Subcutaneous adipose tissue (tissue), 4 donors: ENCODE results near the gene SLC30A1. TPM values are rescaled to one million over a fixed set of nuclear protein-coding genes. Genes with fewer than 3 reads are reported as not detected.

Experiments
- CTCF ChIP-seq: fragments of 450-650 bp; IDR thresholded peaks from one replicate; pipeline ENCODE4 v1.5.1; 2016; ENCODE audit warnings: low read depth, mild to moderate bottlenecking, control low read depth, antibody characterized with exemption, moderate library complexity
- total RNA-seq, 4 donors: library from RNA; depleted of rRNA; stranded (reverse); fragments of >200 nt; gene quantifications; one replicate each; pipeline ENCODE4 v1.1.0, GENCODE V29; 2016

Gene SLC30A1
- total RNA-seq, 4 donors from 2014 or later = 17.1 to 43.7 (median 26.6) TPM

DNA sequence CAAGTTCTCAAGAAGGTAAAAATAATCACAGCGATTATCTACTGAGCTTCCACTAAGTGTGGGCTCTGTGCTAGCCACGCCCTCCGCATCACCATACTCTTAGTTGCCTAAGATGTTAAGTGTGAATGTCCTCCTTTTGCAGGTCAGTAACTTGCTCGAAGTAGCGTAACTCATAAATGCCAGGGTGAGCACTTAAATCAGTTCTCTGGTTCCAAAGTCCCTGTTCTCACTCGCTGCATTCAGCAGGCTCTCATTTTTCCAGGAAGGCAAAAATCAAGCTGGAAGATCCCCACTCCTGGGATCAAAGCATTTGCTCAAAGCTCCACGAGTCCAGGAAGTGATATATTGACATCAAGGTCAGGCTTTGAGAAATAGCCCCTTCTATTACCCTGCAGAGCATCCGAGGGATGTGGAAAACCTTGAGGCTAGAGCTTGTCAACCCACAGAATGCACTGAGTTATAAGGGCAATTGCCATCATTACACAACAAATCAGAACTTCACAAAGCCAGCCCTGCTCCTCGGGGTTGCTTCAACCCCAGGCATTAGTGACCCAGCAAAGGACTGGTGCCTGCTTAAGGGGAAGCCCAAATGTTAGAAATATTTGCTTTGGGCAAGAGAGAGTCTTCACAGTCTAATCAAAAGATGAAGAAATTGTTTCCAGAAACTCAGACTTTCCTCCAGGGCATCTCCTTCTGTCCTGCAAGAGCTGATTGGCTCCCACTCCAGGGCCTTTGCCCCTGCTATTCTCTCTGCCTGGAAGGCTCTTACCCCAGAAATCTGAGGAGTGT, 19.5 kb downstream of the SLC30A1 start:
- TF ChIP-seq CTCF = no peak

- no peak for TF ChIP-seq CTCF
Observed at GRCh38 chr1:211557894-211558625, 20.9 kb downstream of the SLC30A1 start.

DNA sequence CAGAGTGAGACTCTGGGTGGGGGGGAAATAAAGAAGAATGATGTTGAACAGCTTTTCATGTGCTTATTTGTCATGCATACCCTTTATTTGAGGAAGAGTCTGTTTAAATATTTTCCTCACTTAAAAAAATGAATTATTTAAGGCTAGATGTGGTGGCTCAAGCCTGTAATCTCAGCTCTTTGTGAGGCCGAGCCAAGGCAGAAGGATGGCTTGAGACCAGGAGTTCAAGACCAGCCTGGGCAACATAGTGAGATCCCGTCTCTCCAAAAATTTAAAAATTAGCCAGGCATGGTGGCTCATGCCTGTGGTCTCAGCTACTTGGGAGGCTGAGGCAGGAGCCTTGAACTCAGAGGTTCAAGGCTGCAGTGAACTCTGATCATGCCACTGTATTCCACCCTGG, 25.4 kb downstream of the SLC30A1 start:
- no peak for TF ChIP-seq CTCF

DNA sequence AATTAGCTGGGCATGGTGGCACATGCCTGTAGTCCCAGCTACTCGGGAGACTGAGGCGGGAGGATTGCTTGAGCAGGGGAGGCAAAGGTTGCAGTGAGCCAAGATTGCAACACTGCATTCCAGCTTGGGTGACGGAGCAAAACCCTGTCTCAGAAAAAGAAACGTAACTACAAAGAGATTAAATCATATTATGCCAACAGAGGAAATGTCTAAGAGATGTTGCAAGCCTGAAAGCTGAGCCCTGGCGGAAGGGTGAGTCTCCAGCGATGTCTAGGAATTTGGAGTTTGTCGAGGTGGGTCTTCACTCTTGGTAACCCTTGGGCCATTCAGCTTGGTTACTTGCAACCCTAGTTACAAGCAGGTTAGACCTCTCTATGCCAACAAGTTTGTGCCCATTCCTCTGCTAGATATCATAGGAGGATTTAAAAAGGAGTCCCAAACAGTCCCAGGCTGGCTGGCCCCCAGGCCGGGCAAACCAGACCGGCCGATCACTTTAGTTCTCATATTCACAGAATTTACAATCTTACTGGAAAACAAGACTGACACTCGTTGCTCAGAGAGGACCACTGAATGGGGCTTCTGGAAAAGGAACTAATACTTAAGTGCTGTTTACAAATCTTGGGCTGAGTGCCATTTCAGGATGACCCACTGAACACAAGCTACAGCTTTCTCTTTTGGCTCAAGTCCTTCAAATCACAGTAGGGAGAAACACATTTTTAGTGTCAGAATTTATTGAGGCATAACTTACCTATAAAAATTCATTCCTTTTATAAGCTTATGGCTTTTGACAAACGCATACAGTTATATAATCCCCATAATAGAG, 27.1 kb downstream of the SLC30A1 start:
- no peak for TF ChIP-seq CTCF

GRCh38 chr1:211549092-211549711, 29.8 kb downstream of the SLC30A1 start:
- no peak for TF ChIP-seq CTCF

DNA sequence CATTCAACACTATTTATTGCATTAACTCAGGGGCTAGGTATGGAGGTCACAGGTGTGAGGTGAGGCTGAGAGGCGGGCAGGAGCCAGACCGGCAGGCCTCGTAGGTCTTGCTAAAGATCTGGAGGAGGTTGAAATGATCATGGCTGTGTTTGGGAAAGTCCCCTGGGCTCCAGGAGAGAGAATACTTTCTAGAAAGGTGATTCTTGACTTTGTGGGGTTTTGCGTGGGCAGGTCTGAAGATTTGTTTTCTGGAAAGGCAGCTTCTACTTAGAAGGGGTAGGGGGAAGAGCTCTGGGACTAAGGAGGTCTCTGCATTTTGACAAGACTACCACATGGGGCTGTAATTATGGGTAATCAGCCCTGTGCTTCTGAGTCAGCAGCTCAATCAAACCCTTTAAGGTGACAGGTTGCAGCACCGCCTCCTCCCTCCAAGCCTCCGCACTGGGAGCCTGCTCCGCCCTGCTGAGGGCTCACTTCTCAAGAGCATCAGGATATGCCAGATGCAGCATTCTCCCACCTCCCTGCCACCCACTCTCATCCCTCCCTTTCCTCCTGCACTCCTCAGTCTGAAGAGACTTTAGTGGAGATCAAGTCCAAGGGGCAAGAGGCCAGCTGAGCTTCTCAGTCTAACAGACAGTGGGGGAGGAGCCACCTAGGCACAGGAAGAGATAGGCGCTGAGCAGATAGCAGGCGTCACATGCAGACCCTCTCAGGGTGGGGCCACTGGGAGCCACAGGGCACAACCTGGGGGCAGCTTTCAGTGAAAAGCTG, 30.5 kb downstream of the SLC30A1 start:
- TF ChIP-seq CTCF = no peak
